ENCODE measurements around the gene NDUFC2. TPM values are rescaled to one million over a fixed set of nuclear protein-coding genes. Genes with fewer than 3 reads are reported as not detected.

NDUFC2 gene
- total and polyA plus RNA-seq, 2 experiments from 2014 or later = 122 to 711 TPM

- no peak for TF ChIP-seq ZNF462 (CRISPR knock-in tag; IDR thresholded peaks at IDR 0.05)
- no peak for TF ChIP-seq POLR2AphosphoS5 (IDR thresholded peaks at IDR 0.05; ENCODE audit: low read depth)
- TF ChIP-seq NANOG (IDR thresholded peaks at IDR 0.05; ENCODE audit: borderline replicate concordance) = no peak
Measured at GRCh38 chr11:78127403-78127802, 47.7 kb upstream of the NDUFC2 start (continued).

GRCh38 chr11:78112582-78113275, 33.1 kb upstream of the NDUFC2 start:
- Histone ChIP-seq H3K4me2 (no peak overlapping the region), H3F3A (replicated peaks; ENCODE audit: low read depth) (no peaks in the 10 kb centered on the region), H3K36me3 (ENCODE audit: insufficient read depth) (peaks cover 41% of the 10 kb centered on the region; the same call in 1 of the 2 replicates), H3K27me3 (ENCODE audit: insufficient read depth) (no peaks in the 10 kb centered on the region), H3K4me1 (ENCODE audit: insufficient read depth) (no peaks in the 10 kb centered on the region), H3K4me3 (no peak overlapping the region), H4K20me1 (replicated peaks; ENCODE audit: insufficient read depth) (no peaks in the 10 kb centered on the region), H2AFZ (no peak overlapping the region), H3K27ac (ENCODE audit: low read depth) (no peak overlapping the region), H3K79me2 (replicated peaks; ENCODE audit: insufficient read depth) (no peaks in the 10 kb centered on the region), H3K9me2 (ENCODE audit: insufficient read depth) (no peaks in the 10 kb centered on the region)
- Mint-ChIP-seq H3K4me3 (no peak overlapping the region), H3K4me1 (no peaks in the 10 kb centered on the region), H3K36me3 (ENCODE audit: low read depth) (peaks cover 47% of the 10 kb centered on the region), H3K27ac (no peak overlapping the region), H3K9me3 (no peaks in the 10 kb centered on the region), H3K27me3 (ENCODE audit: insufficient read depth, low read depth, poor library complexity) (peaks cover 1% of the 10 kb centered on the region)
- TF ChIP-seq, protein P1, sequence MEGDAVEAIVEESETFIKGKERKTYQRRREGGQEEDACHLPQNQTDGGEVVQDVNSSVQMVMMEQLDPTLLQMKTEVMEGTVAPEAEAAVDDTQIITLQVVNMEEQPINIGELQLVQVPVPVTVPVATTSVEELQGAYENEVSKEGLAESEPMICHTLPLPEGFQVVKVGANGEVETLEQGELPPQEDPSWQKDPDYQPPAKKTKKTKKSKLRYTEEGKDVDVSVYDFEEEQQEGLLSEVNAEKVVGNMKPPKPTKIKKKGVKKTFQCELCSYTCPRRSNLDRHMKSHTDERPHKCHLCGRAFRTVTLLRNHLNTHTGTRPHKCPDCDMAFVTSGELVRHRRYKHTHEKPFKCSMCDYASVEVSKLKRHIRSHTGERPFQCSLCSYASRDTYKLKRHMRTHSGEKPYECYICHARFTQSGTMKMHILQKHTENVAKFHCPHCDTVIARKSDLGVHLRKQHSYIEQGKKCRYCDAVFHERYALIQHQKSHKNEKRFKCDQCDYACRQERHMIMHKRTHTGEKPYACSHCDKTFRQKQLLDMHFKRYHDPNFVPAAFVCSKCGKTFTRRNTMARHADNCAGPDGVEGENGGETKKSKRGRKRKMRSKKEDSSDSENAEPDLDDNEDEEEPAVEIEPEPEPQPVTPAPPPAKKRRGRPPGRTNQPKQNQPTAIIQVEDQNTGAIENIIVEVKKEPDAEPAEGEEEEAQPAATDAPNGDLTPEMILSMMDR (conservative IDR thresholded peaks at IDR 0.05; ENCODE audit: low read depth in 2 of 2) = no peak
- TF ChIP-seq ETS1 (IDR thresholded peaks at IDR 0.05) (no peak), STAT1 (IDR thresholded peaks at IDR 0.05; ENCODE audit: unreplicated experiment) (no peak), EZH2 (IDR thresholded peaks at IDR 0.05; ENCODE audit: low read depth, unreplicated experiment) (no peak), POLR2AphosphoS5 (IDR thresholded peaks at IDR 0.05; ENCODE audit: low read depth) (no peak), JUNB (IDR thresholded peaks at IDR 0.05; ENCODE audit: unreplicated experiment) (no peak), CREB1 (CRISPR knock-in tag; IDR thresholded peaks at IDR 0.05; ENCODE audit: low read depth) (no peak)
- ATAC-seq = no peak
- no peak for DNase-seq (ENCODE audit: low spot score)
